Panc1 (cell line): Measurements from ENCODE around the gene ATG16L2. TPM values are rescaled to one million over a fixed set of nuclear protein-coding genes. Genes with fewer than 3 reads are reported as not detected.

Experiments used
- ATAC-seq: fragments of 200-7000 bp; cut with Tn5 transposase; 2 replicates; pipeline ENCODE4 v1.9.1; 2020; ENCODE audit warnings: mild to moderate bottlenecking, moderate library complexity
- Bru-seq: library from RNA; stranded (reverse); fragments of 400-500 nt; gene quantifications from one replicate; lab custom pipeline; 2021; lab: Mats Ljungman, UMichigan
- BruChase-seq, 2 experiments: library from RNA; stranded (reverse); fragments of 400-500 nt; gene quantifications; one replicate each; lab custom pipeline; 2021; lab: Mats Ljungman, UMichigan
- BruUV-seq: library from RNA; stranded (reverse); fragments of 400-500 nt; replicated peaks from 2 replicates; lab custom pipeline; 2021; lab: Mats Ljungman, UMichigan
- CTCF ChIA-PET: fragments of 300-600 bp; sonication (Branson Sonifier 250); formaldehyde crosslinking; loops from one replicate; lab custom pipeline; 2022; ENCODE audit warnings: antibody characterized with exemption; lab: Charles Lee
- POLR2A ChIA-PET: fragments of 300-600 bp; sonication (Branson Sonifier 250); formaldehyde crosslinking; loops from one replicate; lab custom pipeline; 2022; ENCODE audit warnings: antibody characterized with exemption; lab: Charles Lee
- DNase-seq: peaks from one replicate; pipeline ENCODE4 v3.0.0-alpha.2; 2010; ENCODE audit warnings: low read depth, low spot score
- H3K27ac ChIP-seq: 2 replicates; pipeline ENCODE4 v1.5.1; 2011; ENCODE audit warnings: mild to moderate bottlenecking, low read length, inconsistent platforms
- H3K27me3 ChIP-seq: fragments of 200-500 bp; sonication (Bioruptor generic); 2 replicates; pipeline ENCODE4 v1.6.0; 2014; ENCODE audit warnings: low read length, inconsistent platforms; ENCODE audit not compliant: control insufficient read depth, insufficient read depth
- H3K36me3 ChIP-seq: fragments of 200-500 bp; sonication (Bioruptor generic); 2 replicates; pipeline ENCODE4 v1.5.1; 2014; ENCODE audit warnings: inconsistent platforms, mild to moderate bottlenecking, low read length, moderate library complexity; ENCODE audit not compliant: control insufficient read depth, insufficient read depth
- H3K4me1 ChIP-seq: 2 replicates; pipeline ENCODE4 v1.5.1; 2011; ENCODE audit warnings: inconsistent platforms, mild to moderate bottlenecking, low read length, moderate library complexity; ENCODE audit not compliant: control insufficient read depth, insufficient read depth
- H3K4me3 ChIP-seq, 2 experiments: 2 replicates each; pipeline ENCODE4 v1.5.1; 2011 to 2012; ENCODE audit warnings: low read depth in 2 of 2, low read length in 2 of 2, mild to moderate bottlenecking in 2 of 2, inconsistent platforms in 1 of 2, moderate library complexity in 1 of 2
- H3K9me3 ChIP-seq: fragments of 200-500 bp; sonication (Bioruptor generic); 2 replicates; pipeline ENCODE4 v1.5.1; 2014; ENCODE audit warnings: low read depth, mild to moderate bottlenecking, inconsistent platforms, low read length, moderate library complexity; ENCODE audit not compliant: control insufficient read depth, insufficient read depth
- CTCF ChIP-seq: fragments of 450-650 bp; IDR thresholded peaks from 2 replicates; pipeline ENCODE4 v1.5.1; 2017; ENCODE audit warnings: mild to moderate bottlenecking
- POLR2AphosphoS5 ChIP-seq: IDR thresholded peaks from 2 replicates; pipeline ENCODE4 v1.6.1; 2012; ENCODE audit warnings: mild to moderate bottlenecking, low read depth, low read length, moderate library complexity
- SIN3A ChIP-seq: IDR thresholded peaks from 2 replicates; pipeline ENCODE4 v1.6.1; 2012; ENCODE audit warnings: low read depth, mild to moderate bottlenecking, low read length, moderate library complexity, borderline replicate concordance; ENCODE audit not compliant: insufficient read depth
- TCF7L2 ChIP-seq: IDR thresholded peaks from 2 replicates; pipeline ENCODE4 v1.6.1; 2011; ENCODE audit warnings: mild to moderate bottlenecking, low read depth, low read length, inconsistent platforms
- in situ Hi-C: cut with HindIII; loops from 2 replicates; pipeline ENCODE4 v1.10.0; 2016; ENCODE audit warnings: low sequenced_read_pairs, low pct_unique_long_range_greater_than_20kb
- intact Hi-C: fragments of 100-400 bp; cut with micrococcal nuclease; formaldehyde crosslinking; loops from one replicate; pipeline ENCODE4 v1.10.0; 2022; ENCODE audit not compliant: unreplicated experiment
- long read RNA-seq: library from polyadenylated mRNA; unstranded; transcript quantifications from one replicate; pipeline ENCODE4 v2.0.0, GENCODE V29; 2021; ENCODE audit not compliant: unreplicated experiment
- polyA plus RNA-seq: library from polyadenylated mRNA; unstranded; fragments of >200 nt; gene quantifications from one replicate; pipeline ENCODE4 v1.2.1, GENCODE V29; 2012; ENCODE audit warnings: missing spikeins; ENCODE audit not compliant: insufficient read length
- total RNA-seq: library from RNA; stranded (reverse); gene quantifications from one replicate; pipeline ENCODE4 v1.2.1, GENCODE V29; 2021; ENCODE audit not compliant: unreplicated experiment

The ATG16L2 gene, protein sequence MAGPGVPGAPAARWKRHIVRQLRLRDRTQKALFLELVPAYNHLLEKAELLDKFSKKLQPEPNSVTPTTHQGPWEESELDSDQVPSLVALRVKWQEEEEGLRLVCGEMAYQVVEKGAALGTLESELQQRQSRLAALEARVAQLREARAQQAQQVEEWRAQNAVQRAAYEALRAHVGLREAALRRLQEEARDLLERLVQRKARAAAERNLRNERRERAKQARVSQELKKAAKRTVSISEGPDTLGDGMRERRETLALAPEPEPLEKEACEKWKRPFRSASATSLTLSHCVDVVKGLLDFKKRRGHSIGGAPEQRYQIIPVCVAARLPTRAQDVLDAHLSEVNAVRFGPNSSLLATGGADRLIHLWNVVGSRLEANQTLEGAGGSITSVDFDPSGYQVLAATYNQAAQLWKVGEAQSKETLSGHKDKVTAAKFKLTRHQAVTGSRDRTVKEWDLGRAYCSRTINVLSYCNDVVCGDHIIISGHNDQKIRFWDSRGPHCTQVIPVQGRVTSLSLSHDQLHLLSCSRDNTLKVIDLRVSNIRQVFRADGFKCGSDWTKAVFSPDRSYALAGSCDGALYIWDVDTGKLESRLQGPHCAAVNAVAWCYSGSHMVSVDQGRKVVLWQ
- total RNA-seq: 14.6 TPM
- polyA plus RNA-seq: 15.3 TPM
- Bru-seq, nascent RNA: percentile 51 among the genes with signal in this experiment
- BruChase-seq, experiment 1, labeled RNA remaining after a 2-hour chase: percentile 58 among the genes with signal in this experiment
- percentile 54 among the genes with signal in this experiment for BruChase-seq, experiment 2, labeled RNA remaining after a 6-hour chase
- long read RNA-seq, transcript ATG16L2-201 (18 exons, 2,243 nt): major isoform, 6 of 26 reads
- long read RNA-seq, partial matches to known transcripts: 5 of 26 reads
- long read RNA-seq, other reads (novel, unspliced or antisense): 14 of 26 reads

DNA sequence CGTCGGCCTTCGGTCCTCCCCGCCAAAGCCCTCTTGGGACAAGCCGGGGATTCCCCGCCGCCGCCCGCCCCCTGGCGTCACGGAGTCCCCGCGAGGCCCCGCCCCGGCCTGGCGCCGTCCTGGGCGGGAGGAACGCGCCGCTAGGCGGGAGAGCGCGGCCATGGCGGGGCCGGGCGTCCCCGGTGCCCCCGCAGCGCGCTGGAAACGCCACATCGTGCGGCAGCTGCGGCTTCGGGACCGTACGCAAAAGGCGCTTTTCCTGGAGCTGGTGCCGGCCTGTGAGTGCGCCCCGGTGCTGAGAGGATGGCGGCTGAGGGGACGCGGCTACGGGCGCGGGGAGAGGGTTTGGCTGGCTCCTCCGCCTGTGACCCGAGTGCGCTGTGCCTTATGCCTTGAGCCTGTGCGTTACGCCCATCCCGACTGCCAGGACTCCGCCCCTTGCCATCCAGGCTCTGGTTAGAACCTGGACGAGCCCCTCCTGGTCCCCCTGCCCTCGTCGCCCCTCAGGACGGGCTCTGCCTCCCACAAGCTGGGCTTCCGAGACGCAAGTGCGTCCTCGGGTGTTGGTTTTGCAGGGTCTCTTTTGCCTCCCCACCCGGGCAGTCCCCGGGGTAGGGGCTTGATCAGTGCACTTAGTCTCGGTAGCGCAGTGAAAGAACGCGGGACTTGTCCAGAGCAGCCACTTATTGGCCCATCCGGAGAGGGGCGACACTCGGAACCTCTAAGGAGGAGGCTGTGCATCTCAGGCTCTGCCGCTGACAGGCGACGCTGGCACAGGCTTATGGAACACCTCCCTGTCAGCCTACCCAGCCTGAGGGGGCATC is at the start of gene ATG16L2:
ATG16L2 (plus strand) TSS at position 126 of the 824 bp plus-strand sequence; CDS start at position 161, 35 bp downstream.
- ChIA-PET CTCF (no interaction called here), POLR2A (interaction anchor here (0.7 kb wide), 1 partner anchor 76 kb away, joined by 3 read pairs; no protein-coding TSS in a partner anchor)
- ATAC-seq (peak; percentile 91), DNase-seq (no peak)
- intact Hi-C loops (no loop called here), in situ Hi-C loops (no loop called here)
- no peaks in the 10 kb centered on the region for H3K27me3 ChIP-seq
- H3K4me1 ChIP-seq: peaks cover 10% of the 10 kb centered on the region
- peak within 1 kb of the TSS; percentile 65 for H3K27ac ChIP-seq
- H3K9me3 ChIP-seq: no peaks in the 10 kb centered on the region
- H3K4me3 ChIP-seq: peak within 1 kb of the TSS; percentile 68 to 97
- H3K36me3 ChIP-seq: no peaks in the 10 kb centered on the region
- no TSS peak for BruUV-seq
- no peak for TF ChIP-seq POLR2AphosphoS5
- 0 out of 2 replicates have a peak, but pooled peaks have one; percentile 38 for TF ChIP-seq SIN3A
- TF ChIP-seq CTCF: peak; percentile 31; the same call in 1 of the 2 replicates
- peak; percentile 9; the same call in 1 of the 2 replicates for TF ChIP-seq TCF7L2

DNA sequence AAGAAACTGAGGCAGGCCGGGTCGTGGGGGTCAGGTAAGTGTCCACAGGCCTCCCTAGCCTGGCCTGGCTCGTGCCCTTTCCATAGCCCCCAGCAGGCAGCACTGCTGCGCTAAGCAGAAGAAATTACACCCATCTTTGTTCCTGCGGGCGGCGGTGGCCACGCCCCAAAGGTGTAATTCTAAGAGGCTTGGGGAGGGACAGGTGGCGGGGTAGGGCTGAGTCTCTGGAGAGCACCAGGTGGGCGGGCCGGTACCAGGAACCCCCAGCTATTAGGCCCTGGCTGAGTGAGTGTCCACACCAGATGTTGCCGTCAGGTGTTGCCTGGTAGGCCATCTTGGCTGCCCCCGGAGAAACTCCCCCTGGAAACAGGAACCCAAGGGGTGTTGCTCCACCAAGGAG is 49.7 kb upstream of the ATG16L2 start:
- ChIA-PET CTCF (no interaction called here), POLR2A (no interaction called here)
- TF ChIP-seq SIN3A (no peak), TCF7L2 (0 out of 2 replicates have a peak, but pooled peaks have one; percentile 3)
- BruUV-seq: no TSS peak
- Histone ChIP-seq H3K27me3 (no peaks in the 10 kb centered on the region), H3K27ac (no peak overlapping the region), H3K36me3 (no peaks in the 10 kb centered on the region), H3K4me1 (no peaks in the 10 kb centered on the region), H3K9me3 (no peaks in the 10 kb centered on the region), H3K4me3 (no peak overlapping the region)
- in situ Hi-C loops (no loop called here), intact Hi-C loops (no loop called here)
- no peak for DNase-seq
- ATAC-seq: no peak
